Heart left ventricle (tissue), 13 donors: ENCODE results near the gene DCDC1.

Experiments
- POLR2A ChIP-seq, 2 donors: fragments of 450-650 bp; IDR thresholded peaks; one replicate each; pipeline ENCODE4 v1.6.1; 2017; ENCODE audit warnings: antibody characterized with exemption in 2 of 2, mild to moderate bottlenecking in 2 of 2, moderate library complexity in 2 of 2
- TF ChIP-seq, protein P1 (sequence below), 12 donors: fragments of 200-600 bp; sonication (generic) in 4 of 12; IDR thresholded peaks; one replicate each; pipeline versions ENCODE4 v1.5.0 to v1.8.0; 2018 to 2022; ENCODE audit warnings: antibody characterized with exemption in 12 of 12, mild to moderate bottlenecking in 5 of 12
- donor health status: ischemic (EF 13 %, LVEDD 7.1; RV severe dilation, severe dysfunction).
- donor health status: DM: no; HTN: yes; CAD: no.
- donor health status: DM: no; HTN: no; CAD: no.
- donor health status: ischemic (EF 25% LVEDD 6.9; RV normal size, moderate dysfunction).
- donor health status: ischemic (EF 25% LVEDD 5.7; RV mildly dilated, moderate dysfunction).
- donor health status: ischemic (EF 35%, LVEDD 5.7; RV mildly dilated, moderate dysfunction).
- donor health status: nonischemic (EF 11% LVEDD 7.7; RV severe dilation, severe dysfunction).
- donor health status: DM: yes; HTN: yes; CAD: no.
- donor health status: PGD.
- donor health status: ischemic (EF 29% LVEDD 5.4; RV normal size, mild dysfunction).
- donor health status: nonischemic (EF 23%, LVEDD 6.1; RV moderate dilation, normal function).

DNA sequence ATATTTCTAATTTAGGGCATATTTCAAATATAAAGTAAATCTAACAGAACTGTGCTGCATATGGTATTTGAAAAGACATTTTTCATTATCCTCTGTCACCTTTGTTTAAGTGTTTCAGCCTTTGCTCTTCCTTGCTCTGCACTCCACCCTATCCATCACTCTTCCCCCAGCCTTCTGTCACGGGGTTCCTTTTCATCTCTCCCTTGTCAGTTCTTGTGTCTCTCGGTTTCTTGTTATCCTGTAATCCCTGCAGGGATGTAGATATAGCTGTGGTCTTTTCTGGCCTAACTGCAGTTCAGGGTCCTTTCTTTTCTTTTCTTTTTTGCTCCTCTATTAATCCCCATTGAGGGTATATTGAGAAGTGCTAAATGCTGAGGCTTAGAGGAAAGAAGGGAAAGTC lies 261.9 kb downstream of the DCDC1 start:
- TF ChIP-seq, protein P1, sequence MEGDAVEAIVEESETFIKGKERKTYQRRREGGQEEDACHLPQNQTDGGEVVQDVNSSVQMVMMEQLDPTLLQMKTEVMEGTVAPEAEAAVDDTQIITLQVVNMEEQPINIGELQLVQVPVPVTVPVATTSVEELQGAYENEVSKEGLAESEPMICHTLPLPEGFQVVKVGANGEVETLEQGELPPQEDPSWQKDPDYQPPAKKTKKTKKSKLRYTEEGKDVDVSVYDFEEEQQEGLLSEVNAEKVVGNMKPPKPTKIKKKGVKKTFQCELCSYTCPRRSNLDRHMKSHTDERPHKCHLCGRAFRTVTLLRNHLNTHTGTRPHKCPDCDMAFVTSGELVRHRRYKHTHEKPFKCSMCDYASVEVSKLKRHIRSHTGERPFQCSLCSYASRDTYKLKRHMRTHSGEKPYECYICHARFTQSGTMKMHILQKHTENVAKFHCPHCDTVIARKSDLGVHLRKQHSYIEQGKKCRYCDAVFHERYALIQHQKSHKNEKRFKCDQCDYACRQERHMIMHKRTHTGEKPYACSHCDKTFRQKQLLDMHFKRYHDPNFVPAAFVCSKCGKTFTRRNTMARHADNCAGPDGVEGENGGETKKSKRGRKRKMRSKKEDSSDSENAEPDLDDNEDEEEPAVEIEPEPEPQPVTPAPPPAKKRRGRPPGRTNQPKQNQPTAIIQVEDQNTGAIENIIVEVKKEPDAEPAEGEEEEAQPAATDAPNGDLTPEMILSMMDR (IDR thresholded peaks at IDR 0.05) = no peak
- no peak for TF ChIP-seq POLR2A (IDR thresholded peaks at IDR 0.05)
